HG03469 (cell line): ENCODE data around the gene FTCDNL1.

Experiments used
- ATAC-seq: cut with Tn5 transposase; IDR thresholded peaks from one replicate; pipeline ENCODE4 v1.9.1; 2021; ENCODE audit warnings: mild to moderate bottlenecking, moderate library complexity, moderate number of reproducible peaks; ENCODE audit not compliant: unreplicated experiment

Gene FTCDNL1

DNA sequence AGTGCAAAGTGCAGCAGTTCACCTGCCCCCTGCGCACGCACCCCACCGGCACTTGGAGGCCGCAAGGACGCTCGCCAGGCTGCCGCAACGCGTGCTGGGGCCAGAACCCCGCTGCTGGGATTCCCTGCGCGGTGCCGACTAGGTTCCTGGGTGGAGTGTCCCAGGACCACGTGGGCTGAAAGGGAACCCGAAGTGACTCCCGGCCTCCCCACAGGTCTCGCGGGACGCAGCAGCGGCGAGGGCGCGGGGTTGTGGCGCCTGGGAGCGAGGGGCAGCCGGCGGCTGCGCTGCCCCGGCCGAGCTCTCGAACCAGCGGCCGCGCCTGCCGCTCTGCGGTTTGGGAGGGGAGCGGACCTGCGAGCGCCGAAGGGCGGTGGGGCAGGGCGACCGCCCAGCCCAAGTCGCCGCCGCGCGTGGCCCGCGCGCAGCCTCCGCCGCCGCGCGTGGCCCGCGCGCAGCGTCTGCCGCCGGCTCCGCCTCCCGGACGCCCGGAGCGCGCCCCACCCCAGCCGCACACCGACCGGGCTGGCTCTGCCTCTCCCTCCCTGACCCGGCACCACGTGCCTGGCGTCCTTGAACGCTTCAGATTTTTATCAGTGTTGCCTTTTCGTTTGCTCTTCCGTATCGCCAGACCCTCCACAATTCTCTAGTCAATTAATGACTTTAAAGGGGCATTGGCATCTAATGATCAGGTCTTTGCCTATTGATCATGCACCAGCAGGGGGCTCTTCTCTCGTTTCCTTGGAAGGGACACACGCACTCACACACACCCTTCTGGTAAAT, at the start of gene FTCDNL1:
TSS of gene FTCDNL1 (minus strand) at position 475 of the 783 bp plus-strand sequence. CDS start 2,230 bp downstream, outside the sequence.
- ATAC-seq, result peak; percentile 92

DNA sequence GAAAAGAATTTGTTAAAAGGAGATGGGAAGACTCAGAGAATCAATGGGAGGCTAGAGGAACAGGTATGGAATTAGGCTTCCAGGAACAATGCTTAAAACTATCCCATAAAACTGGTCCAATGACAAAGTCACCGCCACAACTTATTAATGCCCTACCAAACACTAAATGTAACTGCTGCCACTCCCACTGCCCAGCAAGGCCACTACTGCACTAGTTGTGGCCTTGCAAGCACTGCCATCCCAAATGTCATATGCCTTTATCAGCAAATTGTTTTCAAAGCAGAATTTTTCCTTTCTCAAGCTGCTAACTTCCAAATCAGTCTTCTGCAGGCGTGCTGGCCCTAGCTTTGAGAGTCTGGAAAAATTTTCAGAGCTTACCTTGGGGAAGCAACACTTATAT, 45.6 kb upstream of the FTCDNL1 start:
- ATAC-seq, result no peak

DNA sequence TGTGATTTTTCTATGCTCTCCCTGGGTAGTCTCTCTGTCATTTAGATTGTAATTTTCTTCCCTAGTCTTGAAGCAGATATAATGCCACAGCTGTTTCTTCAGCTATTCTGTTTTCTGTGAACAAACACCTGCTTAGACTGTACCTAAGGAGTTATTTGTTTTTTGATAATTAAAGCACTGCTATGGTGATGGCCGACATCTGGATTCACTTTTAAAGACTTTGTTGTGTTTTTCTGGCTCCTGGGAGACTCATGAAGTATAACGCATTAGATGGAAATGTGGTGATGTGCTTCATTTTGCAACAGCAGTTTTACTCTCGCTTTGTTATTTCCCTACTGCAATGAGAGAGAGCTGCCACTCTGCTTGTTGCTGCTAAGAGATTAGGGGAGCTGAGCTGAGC, 44.4 kb upstream of the FTCDNL1 start:
- no peak for ATAC-seq

DNA sequence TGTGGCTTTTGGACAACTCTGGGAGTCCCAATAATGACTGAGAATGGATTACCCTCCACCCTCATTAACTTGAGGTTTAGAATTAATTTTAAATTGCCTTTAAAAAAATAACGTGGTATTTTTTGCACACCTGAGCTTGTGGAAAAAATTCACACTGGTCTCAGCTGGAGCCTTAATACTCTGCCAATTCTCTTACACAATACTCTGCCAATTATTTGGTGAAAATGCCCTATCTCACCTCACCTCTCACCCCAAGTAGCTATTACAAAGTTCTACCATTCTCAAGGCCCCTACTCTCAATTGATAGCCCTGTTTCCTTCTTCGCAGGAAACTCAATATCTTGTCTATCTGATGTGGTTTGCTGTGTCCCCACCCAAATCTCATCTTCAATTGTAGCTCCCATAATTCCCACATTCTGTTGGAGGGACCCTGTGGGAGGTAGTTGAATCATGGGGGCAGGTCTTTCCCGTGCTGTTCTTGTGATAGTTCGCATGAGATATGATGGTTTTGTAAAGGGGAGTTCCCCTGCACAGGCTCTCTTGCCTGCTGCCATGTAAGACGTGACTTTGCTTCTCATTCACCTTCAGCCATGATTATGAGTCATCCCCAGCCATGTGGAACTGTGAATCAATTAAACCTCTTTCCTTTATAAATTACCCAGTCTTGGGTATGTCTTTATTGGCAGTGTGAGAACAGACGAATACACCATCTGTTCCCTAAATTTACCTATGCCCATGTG, 32.7 kb upstream of the FTCDNL1 start:
- ATAC-seq, result no peak

DNA sequence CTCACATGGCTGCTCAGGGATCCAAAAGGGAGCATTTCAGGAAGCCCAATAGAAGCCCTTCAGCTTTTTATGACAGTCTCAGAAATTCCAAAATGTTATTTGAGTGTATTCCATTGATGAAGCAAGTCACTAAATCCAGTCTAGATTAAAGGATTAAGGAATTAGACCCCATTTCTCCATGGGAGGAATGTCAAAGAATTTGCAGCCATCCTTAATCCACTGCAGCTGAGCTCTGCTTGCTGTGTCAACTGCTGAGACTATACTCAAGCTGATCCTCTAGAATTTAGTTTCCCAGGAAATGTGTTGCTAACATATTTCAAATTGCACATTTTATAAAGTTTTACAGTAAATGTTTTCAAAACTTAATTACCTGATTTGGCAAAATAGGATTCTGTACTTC, 31.7 kb upstream of the FTCDNL1 start:
- ATAC-seq, result no peak

DNA sequence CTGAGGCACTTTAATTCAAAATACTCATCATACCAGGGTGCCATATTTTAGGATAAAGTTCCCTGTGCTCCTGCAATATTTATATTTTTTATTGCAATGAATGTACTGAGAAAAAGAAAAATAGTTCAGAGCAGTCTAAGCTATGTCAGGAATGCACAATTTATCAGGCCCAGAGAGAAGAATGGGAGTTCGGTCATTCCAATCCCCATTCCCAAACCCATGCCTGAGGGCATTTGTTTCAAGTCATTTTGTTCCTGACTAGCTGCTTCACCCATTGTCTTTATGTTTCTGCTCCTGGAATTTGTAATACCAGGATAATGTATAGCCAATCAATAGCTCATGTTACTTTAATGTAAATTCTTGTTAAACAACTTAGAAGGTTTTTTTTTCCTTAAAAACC, 24.4 kb upstream of the FTCDNL1 start:
- ATAC-seq, result no peak

DNA sequence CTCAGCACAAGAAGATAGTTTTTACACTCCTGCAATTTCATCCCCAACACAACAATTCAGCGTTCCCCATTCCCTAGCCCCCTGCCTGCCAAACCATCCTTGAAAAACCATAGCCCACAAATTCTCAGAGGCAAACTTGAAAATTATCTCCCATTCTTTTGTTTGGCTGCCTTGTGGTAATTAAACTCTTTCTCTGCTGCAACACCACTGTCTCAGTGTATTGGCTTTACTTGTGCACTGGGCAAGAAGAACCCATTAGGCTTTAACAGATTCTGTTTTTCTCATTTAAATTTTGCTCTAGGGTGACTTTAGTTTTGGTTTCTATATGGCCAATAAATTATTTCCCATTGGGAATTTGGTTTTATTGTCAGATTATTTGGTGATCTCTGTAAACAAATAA, 23.2 kb upstream of the FTCDNL1 start:
- ATAC-seq, result no peak

DNA sequence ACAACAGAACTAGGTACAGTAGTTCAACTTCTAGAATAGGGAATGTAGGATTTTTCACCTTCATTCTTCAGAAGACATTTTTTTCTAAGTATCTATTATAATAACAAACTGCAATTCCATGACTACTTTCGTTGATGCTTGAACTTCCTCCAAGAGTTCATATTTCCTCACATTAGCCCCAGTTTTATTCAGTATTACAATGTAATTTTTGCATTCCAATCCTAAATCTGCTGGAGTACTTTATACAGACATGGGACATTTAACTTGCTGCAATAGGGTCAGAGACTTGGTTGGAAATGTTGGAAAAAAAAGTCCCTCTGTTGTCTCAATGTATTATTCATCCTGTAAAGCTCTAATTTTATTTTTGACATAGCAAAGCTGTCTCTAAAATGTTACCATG, 19.6 kb upstream of the FTCDNL1 start:
- no peak for ATAC-seq

DNA sequence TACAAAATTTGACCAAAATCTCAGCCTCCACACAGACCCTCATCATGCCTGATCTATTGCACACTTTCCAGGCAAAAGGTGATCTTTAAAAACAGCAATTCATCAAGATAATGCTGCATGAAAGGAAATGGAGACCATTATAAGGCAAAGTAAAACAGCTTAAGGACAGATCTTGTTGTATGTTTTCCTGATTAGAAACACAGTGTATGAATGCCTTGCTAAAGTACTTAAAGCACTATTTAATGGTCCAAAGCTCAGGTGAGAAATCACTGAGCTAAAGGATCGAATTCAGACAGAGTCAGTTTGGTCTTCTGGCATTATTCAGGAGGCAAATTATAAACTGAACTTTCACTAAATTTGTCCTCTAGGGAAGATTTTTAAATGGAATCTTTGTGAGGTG, 18.7 kb upstream of the FTCDNL1 start:
- no peak for ATAC-seq

DNA sequence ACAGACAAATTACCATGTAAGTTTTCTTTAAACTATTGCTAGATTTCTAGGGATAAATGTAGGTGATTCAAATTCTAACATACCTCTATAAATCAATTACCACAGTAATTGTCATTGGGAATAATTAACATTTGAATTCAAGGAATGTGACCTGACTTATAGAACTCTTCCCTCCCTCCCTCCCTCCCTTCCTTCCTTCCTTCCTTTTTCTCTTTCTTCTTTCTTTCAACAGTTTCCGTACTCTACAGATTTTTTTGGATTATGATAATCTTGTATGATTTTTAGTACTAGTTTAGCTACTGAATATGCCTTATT, 18.2 kb upstream of the FTCDNL1 start:
- ATAC-seq, result no peak

DNA sequence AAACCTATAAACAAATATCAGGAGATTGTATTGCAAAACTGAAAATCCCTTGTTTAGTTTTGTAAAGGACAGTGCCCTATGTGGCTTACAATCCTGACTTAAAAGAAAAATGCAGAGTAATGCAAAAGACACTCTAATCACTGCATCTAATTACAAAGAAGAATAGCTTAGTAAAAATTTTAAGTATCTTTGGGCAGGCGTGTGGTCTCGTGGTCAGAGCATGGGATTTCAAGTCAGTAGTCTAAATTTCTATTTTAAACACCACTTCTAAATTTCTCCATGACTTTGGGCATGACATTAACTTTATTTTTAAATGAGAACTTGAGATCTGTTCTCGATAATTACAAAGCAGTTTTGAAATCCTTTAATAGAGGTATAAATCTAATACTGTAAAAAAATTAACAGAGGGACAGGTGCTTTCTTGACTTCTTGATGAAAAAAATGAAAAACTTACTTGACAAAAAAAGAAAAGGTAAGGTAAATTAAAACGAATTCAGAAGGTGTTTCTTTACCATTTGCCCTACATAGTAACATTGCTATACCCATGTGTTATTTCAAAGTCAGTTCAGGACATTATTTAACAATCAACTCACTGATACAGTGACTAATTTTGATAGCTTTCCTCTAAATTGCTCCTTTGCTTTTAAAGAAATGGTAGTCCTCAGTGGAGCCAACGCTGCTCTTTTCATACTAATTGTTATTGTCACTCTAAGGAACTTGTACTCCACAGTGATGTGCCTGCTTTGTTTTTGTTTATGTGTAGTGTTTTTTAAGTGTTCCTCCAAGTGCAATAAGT, 17.6 kb upstream of the FTCDNL1 start:
- ATAC-seq, result no peak

DNA sequence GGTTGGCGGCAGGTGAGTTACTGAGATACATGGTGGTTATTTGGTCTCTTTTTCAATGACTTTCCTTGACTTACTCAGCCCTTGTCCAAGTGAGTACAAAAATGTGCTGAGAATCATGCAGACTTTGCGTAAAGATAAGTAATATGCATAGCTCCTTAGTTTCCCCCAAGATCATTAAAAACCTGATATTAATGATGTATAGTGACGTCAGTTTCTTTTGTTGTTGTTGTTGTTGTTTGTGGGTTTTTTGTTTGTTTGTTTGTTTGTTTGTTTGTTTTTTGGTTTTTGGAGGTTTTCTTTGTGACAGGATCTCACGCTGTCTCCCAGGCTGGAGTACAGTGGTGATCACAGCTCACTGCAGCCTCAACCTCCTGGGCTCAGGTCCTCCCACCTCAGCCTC, 14.9 kb upstream of the FTCDNL1 start:
- ATAC-seq, result no peak

DNA sequence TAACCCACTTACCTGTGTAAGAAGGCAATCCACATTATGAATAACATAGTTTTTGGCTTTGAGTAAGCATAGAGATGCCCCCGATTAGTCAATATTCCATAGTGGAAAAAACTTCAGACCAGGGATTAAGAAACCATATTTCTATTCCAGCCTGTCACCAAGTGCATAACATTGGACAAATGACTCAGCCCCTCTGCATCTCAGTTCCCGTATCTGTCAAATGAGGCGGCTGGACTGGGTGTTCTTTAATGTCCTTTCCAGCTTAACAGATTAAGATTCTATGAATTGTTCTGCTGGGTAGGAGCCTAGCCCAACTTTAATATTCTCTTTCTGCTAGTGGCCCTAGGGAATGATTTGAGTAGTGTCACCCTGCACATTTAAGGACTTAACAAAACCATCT, 11.8 kb upstream of the FTCDNL1 start:
- ATAC-seq, result no peak

DNA sequence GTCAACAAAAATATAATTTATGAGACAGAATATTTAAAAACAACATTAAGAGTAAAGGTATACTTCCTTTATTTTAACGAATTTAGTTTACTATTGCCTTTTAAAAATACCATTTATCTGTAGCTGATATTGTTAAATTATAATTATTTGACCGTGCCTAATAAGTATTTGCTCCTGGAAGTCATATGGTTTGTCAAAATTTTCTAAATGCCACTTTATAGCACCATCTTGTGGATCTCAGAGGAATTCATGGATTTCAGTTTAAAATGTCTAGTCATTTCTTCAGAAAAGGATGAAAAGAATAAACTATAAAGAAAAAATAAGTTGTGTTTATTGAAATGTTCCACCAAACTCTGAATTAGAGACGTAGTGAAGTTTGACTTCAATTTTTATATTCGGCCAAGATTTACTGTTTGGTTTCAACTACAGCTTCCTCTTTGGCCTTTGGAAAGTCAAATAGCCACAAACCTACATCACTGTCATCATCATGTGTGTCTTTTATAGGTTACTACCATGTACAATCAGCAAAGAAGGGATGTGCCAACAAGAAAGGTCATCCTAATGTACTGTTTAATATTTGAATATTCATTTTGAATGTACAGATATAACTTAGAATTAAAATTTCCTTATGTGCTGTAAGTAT, 10.3 kb upstream of the FTCDNL1 start:
- no peak for ATAC-seq

DNA sequence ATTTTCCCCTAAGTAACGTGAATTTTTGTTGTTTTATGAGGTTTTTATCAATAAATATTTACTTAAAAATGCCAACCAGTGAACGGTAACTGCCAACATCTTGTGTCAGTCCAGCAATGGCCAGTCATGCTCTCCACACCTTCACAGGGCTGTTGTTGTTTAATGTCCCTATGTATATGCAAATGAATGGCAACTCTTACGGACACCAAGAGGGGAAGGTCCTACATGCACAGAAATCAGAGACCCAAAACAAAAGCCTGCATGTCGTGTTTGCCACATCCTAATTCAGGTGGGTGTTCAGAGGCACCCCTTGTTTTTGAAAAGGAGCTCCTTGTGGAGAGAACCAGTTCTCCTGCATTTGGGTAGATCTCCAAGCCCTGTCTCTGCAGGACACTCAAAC, 4.8 kb upstream of the FTCDNL1 start:
- no peak for ATAC-seq

DNA sequence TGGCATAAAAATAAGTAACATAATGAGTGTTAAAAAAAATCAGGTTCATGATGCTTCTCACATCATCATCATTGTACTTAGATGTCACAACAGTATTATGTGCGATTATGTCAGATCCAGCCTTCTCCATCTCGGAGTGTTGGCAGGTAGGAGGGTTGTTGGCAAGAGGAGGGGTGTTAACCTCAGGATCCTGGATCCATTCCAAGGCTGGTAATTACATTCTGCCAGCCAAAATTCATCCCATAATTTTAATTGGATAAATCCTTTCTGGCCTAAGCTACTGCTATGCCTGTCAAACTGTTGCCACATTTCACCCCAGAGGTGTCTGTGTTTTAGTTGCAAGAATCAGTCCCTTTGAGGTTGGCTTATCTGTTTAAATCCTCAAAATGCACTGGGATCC, 891 bp upstream of the FTCDNL1 start:
- no peak for ATAC-seq

DNA sequence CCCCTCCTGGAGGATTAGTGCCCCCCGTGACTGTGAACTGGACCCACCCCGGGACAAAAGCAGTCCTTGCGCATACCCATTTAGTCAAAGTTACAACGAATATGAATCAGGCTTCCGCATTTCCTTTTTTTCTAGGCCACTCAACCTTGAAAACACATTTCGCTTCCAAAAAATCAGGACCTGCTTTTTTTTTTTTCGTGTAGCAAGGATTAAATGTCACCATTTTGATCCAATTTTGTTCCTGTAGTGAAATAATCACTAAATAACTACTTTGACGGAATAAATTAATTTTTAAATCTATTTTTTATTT, 464 bp upstream of the FTCDNL1 start:
- no peak for ATAC-seq

DNA sequence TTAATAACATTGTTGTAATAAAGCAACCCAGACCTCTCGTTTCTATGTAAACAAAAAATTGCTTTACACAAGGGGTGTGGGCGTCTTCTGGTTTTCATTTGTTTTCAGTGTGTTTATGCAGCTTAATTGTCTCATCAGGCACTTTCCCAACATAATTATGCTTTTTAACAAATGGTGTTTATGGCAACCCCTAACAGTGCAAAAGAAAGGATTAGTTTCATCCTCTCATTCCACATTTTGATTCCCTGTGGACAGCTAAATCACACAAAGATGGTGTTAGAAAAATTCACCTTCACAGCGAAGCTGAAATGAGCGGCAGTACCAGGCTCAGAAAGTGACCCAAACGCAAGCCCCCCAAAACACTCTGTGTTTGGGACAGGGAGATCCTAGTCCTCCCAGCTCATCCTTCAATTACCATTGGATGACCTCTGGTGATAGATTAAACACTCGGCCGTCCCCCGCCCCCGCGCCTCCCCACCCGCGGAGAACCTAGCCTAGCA, 724 bp downstream of the FTCDNL1 start:
- no peak for ATAC-seq

DNA sequence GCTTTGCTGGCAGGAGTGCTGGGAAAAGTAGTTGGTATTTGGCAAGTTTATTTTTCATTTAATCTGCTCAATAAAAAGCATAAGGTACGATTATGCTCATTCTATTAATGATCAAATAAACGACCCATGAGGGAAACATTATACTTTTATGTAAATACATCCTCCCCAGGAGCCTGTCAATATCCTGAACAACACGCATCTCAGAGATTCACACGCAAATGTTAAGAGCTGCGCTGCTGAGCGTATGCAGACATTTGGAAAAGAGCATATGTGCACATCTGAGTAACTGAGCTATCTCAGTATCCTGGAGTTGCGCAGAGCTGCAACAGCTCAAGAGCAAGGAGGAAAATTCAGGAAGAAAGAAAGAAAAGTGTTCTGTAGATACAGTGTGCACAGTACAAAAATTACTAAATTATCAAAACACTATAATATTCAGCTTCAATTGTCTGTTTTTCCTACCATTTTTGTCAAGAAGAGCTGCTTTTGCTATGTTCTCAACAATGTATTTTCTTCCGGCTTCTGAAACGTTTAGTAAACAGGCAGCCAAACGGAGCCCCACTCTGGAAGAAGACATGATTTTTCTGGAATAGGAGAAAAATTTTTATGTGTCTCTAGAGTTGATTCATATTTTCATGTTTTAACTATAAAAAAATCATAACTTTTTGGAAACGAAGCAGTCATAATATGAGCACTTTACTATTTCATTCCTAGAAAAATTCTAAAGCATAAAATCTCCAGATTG, 2.4 kb downstream of the FTCDNL1 start:
- ATAC-seq, result no peak

DNA sequence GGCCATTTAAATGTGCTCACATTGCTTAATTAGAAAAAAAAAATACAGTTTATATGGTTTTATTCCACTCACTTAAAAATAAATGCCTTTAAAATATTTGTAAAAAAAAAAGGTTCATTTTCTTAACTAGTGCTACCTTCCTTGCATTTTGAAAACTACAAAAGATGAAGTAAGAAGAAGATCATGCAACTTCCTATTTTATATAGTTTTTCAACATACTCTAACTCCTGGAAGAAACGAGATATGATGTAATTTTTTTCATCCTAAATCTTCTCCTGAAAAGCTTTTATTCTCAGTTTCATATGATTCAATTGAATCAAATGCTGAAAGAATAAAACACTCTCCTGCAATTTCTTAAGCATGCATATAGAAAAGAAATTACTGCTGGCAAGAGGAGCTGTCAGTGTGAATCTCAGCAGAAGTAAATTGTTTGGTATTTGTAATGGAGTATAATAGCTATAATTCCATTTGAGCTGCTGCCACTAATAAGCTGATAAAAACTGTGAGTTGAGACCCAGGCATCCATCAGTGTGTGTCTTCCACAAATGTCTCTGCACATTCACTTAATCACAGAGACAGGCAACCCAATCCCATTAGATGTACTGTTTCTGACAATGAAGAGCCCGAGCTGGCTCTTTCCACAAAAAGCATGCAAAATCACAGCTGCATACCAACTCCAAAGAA, 3.7 kb downstream of the FTCDNL1 start:
- ATAC-seq, result no peak
